ENCODE results near the gene HIPK2.

HIPK2 gene

DNA sequence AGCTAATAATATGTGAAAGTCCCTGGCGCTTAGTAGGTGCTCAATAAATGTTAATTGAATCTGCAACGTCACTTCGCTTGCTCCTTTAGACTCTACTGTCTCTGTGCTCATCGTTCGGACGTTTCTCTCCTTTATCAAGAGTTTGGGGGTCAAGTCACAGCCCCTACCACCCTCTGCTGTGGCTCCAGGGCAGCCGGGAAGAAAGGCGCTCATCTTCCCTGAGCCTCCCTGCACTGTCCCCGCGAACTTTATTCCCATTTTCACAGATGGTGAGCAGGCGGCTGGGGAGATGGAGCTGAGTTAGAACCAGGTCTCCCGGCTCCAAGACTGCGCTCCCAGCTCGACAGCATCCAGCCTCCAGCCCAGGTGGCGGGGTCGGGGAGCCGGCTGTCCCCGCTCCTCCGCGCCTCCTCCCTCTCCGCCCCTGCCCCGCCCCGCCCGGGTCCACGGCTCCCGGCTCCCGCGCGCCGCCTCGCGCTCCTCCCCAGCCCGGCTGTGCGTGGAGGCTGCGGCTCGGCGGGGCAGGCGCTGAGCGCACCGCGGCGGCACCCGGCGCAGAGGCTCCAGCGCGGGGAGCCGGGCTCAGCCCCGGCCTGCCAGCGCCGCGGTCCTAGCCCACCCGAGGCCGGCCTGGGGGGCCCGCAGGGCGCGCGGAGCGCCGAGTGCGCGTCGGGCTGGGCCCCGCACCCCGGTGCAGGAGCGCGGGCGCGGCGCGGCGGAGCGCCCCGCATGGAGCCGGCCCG is 254.4 kb downstream of the HIPK2 start, which contains the start of gene CLEC2L:
CLEC2L (plus strand) TSS at position 487 of the 743 bp plus-strand sequence; CDS start at position 730, 243 bp downstream.
- H3K27me3 ChIP-seq (ENCODE audit: insufficient read depth, low read length) = peaks cover 35% of the 10 kb centered on the region
- H3K36me3 ChIP-seq (ENCODE audit: insufficient read depth, low read length) = no peaks in the 10 kb centered on the region
- no peak within 1 kb of the TSS for H3K27ac ChIP-seq (ENCODE audit: low read depth, low read length)
- H3K4me3 ChIP-seq (ENCODE audit: low read depth, low read length) = peak within 1 kb of the TSS; percentile 61
- H3K79me2 ChIP-seq (ENCODE audit: control insufficient read depth, insufficient read depth, low read length, unreplicated experiment) = no peaks in the 10 kb centered on the region
- H3K4me1 ChIP-seq (ENCODE audit: control insufficient read depth, insufficient read depth, low read length, unreplicated experiment) = no peaks in the 10 kb centered on the region
- H2AFZ ChIP-seq (ENCODE audit: low read length, unreplicated experiment) = peak within 1 kb of the TSS; percentile 23

DNA sequence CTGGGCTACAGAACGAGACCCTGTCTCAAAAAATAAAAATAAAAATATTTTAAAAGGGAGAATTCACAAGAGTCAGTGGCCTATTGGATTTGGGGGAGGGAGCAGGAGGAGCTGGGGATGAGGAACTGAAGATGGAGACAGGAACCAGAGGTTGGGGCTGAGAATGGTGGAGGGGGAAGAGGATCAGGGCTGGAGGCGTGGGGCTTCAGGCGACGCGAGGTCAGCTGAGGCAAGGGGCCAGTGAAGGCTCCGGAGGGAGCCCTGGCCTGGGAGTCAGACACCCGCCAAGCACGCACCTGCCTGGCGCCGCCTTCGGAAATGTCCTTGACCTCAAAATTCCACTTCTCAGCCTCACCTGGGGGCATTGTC is 255.0 kb downstream of the HIPK2 start:
- Histone ChIP-seq H2AFZ (ENCODE audit: low read length, unreplicated experiment) (no peak overlapping the region), H3K4me3 (ENCODE audit: low read depth, low read length) (no peak overlapping the region), H3K79me2 (ENCODE audit: control insufficient read depth, insufficient read depth, low read length, unreplicated experiment) (no peaks in the 10 kb centered on the region), H3K4me1 (ENCODE audit: control insufficient read depth, insufficient read depth, low read length, unreplicated experiment) (no peaks in the 10 kb centered on the region), H3K27ac (ENCODE audit: low read depth, low read length) (no peak overlapping the region), H3K36me3 (ENCODE audit: insufficient read depth, low read length) (no peaks in the 10 kb centered on the region), H3K27me3 (ENCODE audit: insufficient read depth, low read length) (peaks cover 35% of the 10 kb centered on the region)

DNA sequence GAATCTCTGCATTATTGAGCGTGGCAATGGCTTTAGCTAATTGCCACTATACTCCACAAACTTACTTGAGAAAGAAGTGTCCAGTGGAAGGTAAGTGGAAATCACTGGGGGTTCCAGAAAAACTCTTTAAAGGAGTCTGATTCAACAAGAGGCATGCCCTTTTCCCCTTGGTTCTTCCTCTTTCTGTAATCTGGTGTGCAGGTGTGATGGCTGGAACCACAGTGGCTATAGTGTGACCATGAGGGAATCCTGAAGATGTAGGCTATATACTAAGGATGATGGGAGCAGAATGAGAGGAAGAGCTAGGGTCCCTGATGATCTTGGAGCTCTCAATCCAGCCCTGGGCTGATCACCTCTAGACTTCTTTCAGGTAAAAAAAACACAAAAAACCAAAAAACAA is 256.4 kb downstream of the HIPK2 start:
- Histone ChIP-seq H2AFZ (ENCODE audit: low read length, unreplicated experiment) (no peak overlapping the region), H3K4me1 (ENCODE audit: control insufficient read depth, insufficient read depth, low read length, unreplicated experiment) (no peaks in the 10 kb centered on the region), H3K4me3 (ENCODE audit: low read depth, low read length) (no peak overlapping the region), H3K27me3 (ENCODE audit: insufficient read depth, low read length) (peaks cover 35% of the 10 kb centered on the region), H3K36me3 (ENCODE audit: insufficient read depth, low read length) (no peaks in the 10 kb centered on the region), H3K79me2 (ENCODE audit: control insufficient read depth, insufficient read depth, low read length, unreplicated experiment) (no peaks in the 10 kb centered on the region), H3K27ac (ENCODE audit: low read depth, low read length) (no peak overlapping the region)

DNA sequence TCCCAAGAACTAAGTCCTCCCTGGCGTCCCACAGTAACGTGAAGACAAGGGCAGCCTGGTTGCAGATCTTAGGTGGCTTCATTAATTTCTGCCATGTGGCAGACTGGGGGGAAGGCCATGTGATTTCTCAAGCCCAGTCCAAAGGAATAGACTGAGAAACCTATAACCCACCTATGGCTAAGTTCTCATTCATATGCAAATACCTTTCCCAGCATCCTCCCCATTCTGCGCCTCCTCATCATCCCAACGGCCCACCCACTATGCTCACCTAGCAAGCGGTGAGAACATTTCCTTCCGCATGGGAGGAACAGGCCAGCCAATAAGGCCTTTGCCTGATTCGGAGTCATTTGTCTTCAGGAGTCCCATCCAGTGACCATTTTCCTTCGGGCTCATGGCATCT is 262.5 kb downstream of the HIPK2 start:
- Histone ChIP-seq H3K79me2 (ENCODE audit: control insufficient read depth, insufficient read depth, low read length, unreplicated experiment) (no peaks in the 10 kb centered on the region), H3K4me1 (ENCODE audit: control insufficient read depth, insufficient read depth, low read length, unreplicated experiment) (no peaks in the 10 kb centered on the region), H3K4me3 (ENCODE audit: low read depth, low read length) (no peak overlapping the region), H2AFZ (ENCODE audit: low read length, unreplicated experiment) (no peak overlapping the region), H3K27me3 (ENCODE audit: insufficient read depth, low read length) (0 out of 2 replicates have a peak, but pooled peaks cover 4% of the 10 kb centered on the region), H3K27ac (ENCODE audit: low read depth, low read length) (no peak overlapping the region), H3K36me3 (ENCODE audit: insufficient read depth, low read length) (no peaks in the 10 kb centered on the region)

Data from ACC112 (cell line).